Activated CD8-positive, alpha-beta T cell treated with anti-CD3 and anti-CD28 coated beads for 36 hours (primary cell): Measurements from ENCODE around the gene KANSL3. TPM values are rescaled to one million over a fixed set of nuclear protein-coding genes. Genes with fewer than 3 reads are reported as not detected.
"Not testable (repeated sequence)": the region's sequence is repeated elsewhere in the genome, so short reads cannot be mapped to it uniquely, and the experiment has no call there.

ENCODE experiments used
- ATAC-seq: fragments of 200-7000 bp; cut with Tn5 transposase; one replicate; pipeline ENCODE4 v1.10.0; 2021; ENCODE audit warnings: mild to moderate bottlenecking, moderate library complexity
- CTCF ChIA-PET: fragments of 350-600 bp; sonication (Branson Sonifier 250); formaldehyde crosslinking; loops from one replicate; lab custom pipeline; 2021; ENCODE audit warnings: antibody characterized with exemption; lab: Charles Lee
- POLR2A ChIA-PET: fragments of 350-600 bp; sonication (Branson Sonifier 250); formaldehyde crosslinking; loops from one replicate; lab custom pipeline; 2021; ENCODE audit warnings: antibody characterized with exemption; lab: Charles Lee
- DNase-seq: peaks from one replicate; pipeline ENCODE4 v3.0.0-alpha.2; 2020
- H3K27ac Mint-ChIP-seq: one replicate; pipeline ENCODE4 v1.8.0; 2021; ENCODE audit warnings: mild to moderate bottlenecking, mixed read lengths
- H3K27me3 Mint-ChIP-seq: one replicate; pipeline ENCODE4 v1.8.0; 2021; ENCODE audit warnings: mixed read lengths
- H3K36me3 Mint-ChIP-seq: one replicate; pipeline ENCODE4 v1.8.0; 2021; ENCODE audit warnings: low read depth, mixed read lengths
- H3K4me1 Mint-ChIP-seq: one replicate; pipeline ENCODE4 v1.8.0; 2021; ENCODE audit warnings: low read depth, mixed read lengths
- H3K4me3 Mint-ChIP-seq: one replicate; pipeline ENCODE4 v1.8.0; 2021; ENCODE audit warnings: mild to moderate bottlenecking, moderate library complexity, mixed read lengths
- H3K9me3 Mint-ChIP-seq: one replicate; pipeline ENCODE4 v1.8.0; 2021; ENCODE audit warnings: mixed read lengths
- CTCF ChIP-seq: fragments of 200-600 bp; IDR thresholded peaks from one replicate; pipeline ENCODE4 v1.8.0; 2022; ENCODE audit warnings: antibody characterized with exemption, mild to moderate bottlenecking
- intact Hi-C: fragments of 100-400 bp; cut with micrococcal nuclease; formaldehyde crosslinking; loops from one replicate; pipeline ENCODE4 v1.10.0; 2022
- total RNA-seq, 2 experiments: library from RNA; stranded (reverse); gene quantifications; one replicate each; pipeline ENCODE4 v1.2.3, GENCODE V29; 2021

KANSL3 gene
- total RNA-seq, 2 experiments from 2014 or later: 37.8 to 39.8 TPM

DNA sequence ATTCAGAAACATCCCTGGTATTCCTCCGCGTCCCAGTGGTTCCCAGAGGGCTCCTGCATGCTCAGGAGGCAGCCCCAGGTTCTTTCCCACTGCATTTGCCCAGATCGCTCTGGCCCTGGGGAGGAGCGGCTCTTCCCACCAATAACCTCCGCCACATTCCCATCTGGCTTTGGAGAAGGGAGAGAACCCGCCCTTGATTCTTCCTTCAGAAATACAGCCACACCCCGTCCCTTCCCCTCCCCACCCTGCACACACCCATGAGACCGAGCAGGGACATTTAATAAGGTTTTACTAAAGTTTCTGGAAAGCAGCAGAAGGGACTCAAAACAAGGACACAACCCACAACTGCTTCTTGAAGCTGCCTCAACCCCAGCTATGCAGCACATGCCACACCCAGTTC, 79.6 kb downstream of the KANSL3 start:
- H3K36me3 Mint-ChIP-seq: no peaks in the 10 kb centered on the region
- H3K9me3 Mint-ChIP-seq: peaks cover 7% of the 10 kb centered on the region
- no peaks in the 10 kb centered on the region for H3K27me3 Mint-ChIP-seq
- H3K27ac Mint-ChIP-seq: no peak overlapping the region
- CTCF ChIA-PET: no interaction called here
- ATAC-seq: no peak
- H3K4me1 Mint-ChIP-seq: peaks cover 17% of the 10 kb centered on the region
- intact Hi-C loops: no loop called here
- no peak for DNase-seq
- no peak overlapping the region for H3K4me3 Mint-ChIP-seq
- POLR2A ChIA-PET: no interaction called here
- TF ChIP-seq CTCF: no peak

DNA sequence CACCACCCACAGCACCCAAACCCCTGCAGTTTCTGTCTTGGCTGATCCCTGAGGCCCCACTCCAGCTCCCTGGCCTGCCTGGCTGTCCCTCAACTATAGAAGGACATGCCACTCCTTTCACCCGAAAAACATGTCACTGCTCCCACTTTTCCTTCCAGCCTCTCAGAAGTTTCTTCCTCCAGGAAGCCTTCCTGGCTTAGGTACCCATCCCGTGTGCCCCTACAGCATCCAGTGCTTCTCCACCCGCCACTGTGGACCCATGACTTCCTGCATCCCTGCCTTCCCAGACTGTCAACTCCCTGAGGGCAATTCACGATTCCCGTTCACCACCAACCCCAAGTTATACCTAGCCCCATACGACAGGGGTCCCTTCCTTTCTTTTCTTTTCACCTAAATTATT, 80.1 kb downstream of the KANSL3 start:
- TF ChIP-seq CTCF: no peak
- Mint-ChIP-seq H3K27me3 (no peaks in the 10 kb centered on the region), H3K9me3 (peaks cover 7% of the 10 kb centered on the region), H3K27ac (no peak overlapping the region), H3K4me1 (peaks cover 21% of the 10 kb centered on the region), H3K4me3 (no peak overlapping the region), H3K36me3 (no peaks in the 10 kb centered on the region)
- CTCF ChIA-PET: no interaction called here
- ATAC-seq (no peak), DNase-seq (no peak)
- POLR2A ChIA-PET: interaction anchor here (21.9 kb wide), 1 partner anchor 26 kb away, joined by 438 read pairs; the partner anchor contains the start of gene ARID5A
- intact Hi-C loops: no loop called here

- DNase-seq, H3K9me3 Mint-ChIP-seq, H3K36me3 Mint-ChIP-seq, H3K4me3 Mint-ChIP-seq, ATAC-seq, intact Hi-C loops, H3K27me3 Mint-ChIP-seq: not testable (repeated sequence)
- Mint-ChIP-seq H3K4me1 (peaks cover 23% of the 10 kb centered on the region), H3K27ac (peak overlapping the region; percentile 40)
- ChIA-PET CTCF (interaction anchor here (0.7 to 1.8 kb wide), 2 partner anchors 19 to 150 kb away, joined by 3 to 6 read pairs; no protein-coding TSS in a partner anchor), POLR2A (interaction anchor here (21.9 kb wide), 1 partner anchor 26 kb away, joined by 438 read pairs; the partner anchor contains the start of gene ARID5A)
Observed at GRCh38 chr2:96557421-96557820, 80.7 kb downstream of the KANSL3 start.

GRCh38 chr2:96556441-96557330, 81.4 kb downstream of the KANSL3 start:
- intact Hi-C loops: no loop called here
- H3K27me3 Mint-ChIP-seq: no peaks in the 10 kb centered on the region
- ATAC-seq: peak; percentile 75
- peaks cover 7% of the 10 kb centered on the region for H3K9me3 Mint-ChIP-seq
- peaks cover 5% of the 10 kb centered on the region for H3K36me3 Mint-ChIP-seq
- H3K27ac Mint-ChIP-seq: peak overlapping the region; percentile 40
- H3K4me1 Mint-ChIP-seq: peaks cover 26% of the 10 kb centered on the region
- CTCF ChIA-PET: interaction anchor here (0.7 to 5.0 kb wide), 3 partner anchors 19 to 149 kb away, joined by 3 to 46 read pairs (median 6); no protein-coding TSS in a partner anchor
- peak; percentile 73 for DNase-seq
- H3K4me3 Mint-ChIP-seq: no peak overlapping the region
- TF ChIP-seq CTCF: no peak
- POLR2A ChIA-PET: interaction anchor here (1.6 to 21.9 kb wide), 3 partner anchors 9 to 25 kb away, joined by 4 to 438 read pairs (median 5); partner anchors contain the start of gene ARID5A

DNA sequence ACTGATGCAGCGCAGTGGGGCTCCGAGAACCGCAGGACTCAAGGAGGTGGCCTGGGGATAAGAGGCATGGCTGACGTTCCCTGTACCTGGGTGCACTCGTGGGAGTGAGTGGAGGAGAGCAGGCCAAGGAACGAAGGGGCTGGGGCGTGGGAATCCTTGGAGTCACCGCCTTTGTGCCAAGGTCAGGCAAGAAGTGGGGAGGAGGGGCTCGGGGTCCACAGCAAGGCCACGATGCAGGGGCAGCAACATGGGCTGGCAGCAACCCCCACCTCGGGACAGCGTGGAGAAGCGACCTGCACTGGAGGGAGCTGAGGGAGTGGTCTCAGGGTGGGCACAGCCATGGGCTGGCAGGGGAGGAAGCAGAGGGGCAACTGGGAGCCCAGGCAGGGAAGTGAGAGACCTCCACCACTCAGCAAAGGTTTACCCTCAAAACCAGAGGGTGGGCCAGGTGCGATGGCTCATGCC, 82.9 kb downstream of the KANSL3 start:
- Mint-ChIP-seq H3K4me3 (no peak overlapping the region), H3K9me3 (peaks cover 7% of the 10 kb centered on the region), H3K27me3 (no peaks in the 10 kb centered on the region), H3K36me3 (peaks cover 5% of the 10 kb centered on the region), H3K4me1 (peaks cover 26% of the 10 kb centered on the region), H3K27ac (no peak overlapping the region)
- ATAC-seq: no peak
- POLR2A ChIA-PET: interaction anchor here (1.0 to 21.9 kb wide), 3 partner anchors 23 to 194 kb away, joined by 4 to 438 read pairs (median 6); partner anchors contain the start of gene ARID5A
- intact Hi-C loops: no loop called here
- DNase-seq: no peak
- CTCF ChIA-PET: interaction anchor here (0.6 to 5.0 kb wide), 22 partner anchors 11 to 557 kb away, joined by 3 to 46 read pairs (median 6); partner anchors contain the start of gene ARID5A
- TF ChIP-seq CTCF: no peak
